Testis (tissue), 3 donors: ENCODE measurements around the gene HTR3B. TPM values are rescaled to one million over a fixed set of nuclear protein-coding genes. Genes with fewer than 3 reads are reported as not detected.

Experiments used
- DNase-seq: peaks from one replicate; pipeline ENCODE4 v3.0.0-alpha.2; 2019
- H3K27ac ChIP-seq, 2 donors: fragments of 200-600 bp; sonication (generic); one replicate each; pipeline ENCODE4 v1.5.1; 2019
- H3K27me3 ChIP-seq: fragments of 200-600 bp; sonication (generic); one replicate; pipeline ENCODE4 v1.5.1; 2019
- H3K36me3 ChIP-seq: fragments of 200-600 bp; sonication (generic); one replicate; pipeline ENCODE4 v1.5.1; 2017; ENCODE audit warnings: low read depth; ENCODE audit errors: missing control alignments
- H3K4me1 ChIP-seq: fragments of 200-600 bp; sonication (generic); one replicate; pipeline ENCODE4 v1.5.1; 2019
- H3K4me3 ChIP-seq, 2 donors: fragments of 200-600 bp; sonication (generic); one replicate each; pipeline ENCODE4 v1.5.1; 2017 to 2019
- H3K9me3 ChIP-seq: fragments of 200-600 bp; sonication (generic); one replicate; pipeline ENCODE4 v1.5.1; 2017
- CTCF ChIP-seq, 3 experiments: fragments of 450-650 bp in 2 of 3; fragments of 200-600 bp in 1 of 3; sonication (generic) in 1 of 3; IDR thresholded peaks; one replicate each; pipeline ENCODE4 v1.5.1; 2016 to 2019; ENCODE audit warnings: antibody characterized with exemption in 3 of 3, mild to moderate bottlenecking in 2 of 3, moderate library complexity in 1 of 3
- POLR2A ChIP-seq: fragments of 450-650 bp; IDR thresholded peaks from one replicate; pipeline ENCODE4 v1.6.1; 2017; ENCODE audit warnings: antibody characterized with exemption, mild to moderate bottlenecking, moderate library complexity
- WGBS, 2 donors: methylation state at CpG; one replicate each; pipeline ENCODE4 v1.1.5; 2018; 5-methylcytosine and 5-hydroxymethylcytosine counted together
- intact Hi-C: fragments of 100-400 bp; cut with DNase I; formaldehyde crosslinking; loops from one replicate; pipeline ENCODE4 v1.15.1; 2023; ENCODE audit warnings: low total_unique reads
- polyA plus RNA-seq: library from polyadenylated mRNA; stranded (reverse); fragments of 350-450 nt; fragmentation: Illumina TruSeq; extraction: RNeasy Lipid Tissue Mini Kit (QIAGEN cat#74804); gene quantifications from one replicate; pipeline ENCODE4 v1.2.3, GENCODE V29; 2014; ENCODE audit warnings: low read depth, low replicate concordance; ENCODE audit not compliant: insufficient read depth
- total RNA-seq, 2 donors: library from RNA; depleted of rRNA; stranded (reverse); fragments of >200 nt; gene quantifications; one replicate each; pipeline ENCODE4 v1.2.3, GENCODE V29; 2016

The HTR3B gene
- total and polyA plus RNA-seq, 3 donors from 2014 or later: 1.1 to 2.9 (median 1.7) TPM

- no peak overlapping the region for H3K27ac ChIP-seq
- H3K36me3 ChIP-seq: no peaks in the 10 kb centered on the region
- no peak overlapping the region for H3K4me3 ChIP-seq
- H3K9me3 ChIP-seq: no peaks in the 10 kb centered on the region
- TF ChIP-seq CTCF (IDR thresholded peaks at IDR 0.05): no peak
- TF ChIP-seq POLR2A: no peak
- intact Hi-C loops: no loop called here
- H3K27me3 ChIP-seq: no peaks in the 10 kb centered on the region
- DNase-seq: no peak
- 78 to 79% methylated on average over 5 of the region's 5 CpGs for WGBS, 2 donors
- H3K4me1 ChIP-seq: no peaks in the 10 kb centered on the region
Measured at GRCh38 chr11:113862435-113862834, 42.2 kb upstream of the HTR3B start.

- no peak overlapping the region for H3K27ac ChIP-seq
- no peaks in the 10 kb centered on the region for H3K9me3 ChIP-seq
- H3K4me3 ChIP-seq: no peak overlapping the region
- no peaks in the 10 kb centered on the region for H3K27me3 ChIP-seq
- H3K4me1 ChIP-seq: no peaks in the 10 kb centered on the region
- intact Hi-C loops: no loop called here
- WGBS, 2 donors: 97 to 99% methylated on average over 3 of the region's 3 CpGs
- no peak for DNase-seq
- no peaks in the 10 kb centered on the region for H3K36me3 ChIP-seq
- TF ChIP-seq CTCF (IDR thresholded peaks at IDR 0.05) (no peak), POLR2A (no peak)
Measured at GRCh38 chr11:113864410-113864809, 40.2 kb upstream of the HTR3B start.

- Histone ChIP-seq H3K36me3 (no peaks in the 10 kb centered on the region), H3K4me3 (no peak overlapping the region), H3K4me1 (no peaks in the 10 kb centered on the region), H3K9me3 (no peaks in the 10 kb centered on the region), H3K27me3 (no peaks in the 10 kb centered on the region), H3K27ac (no peak overlapping the region)
- WGBS, 2 donors: 93 to 96% methylated on average over 8 of the region's 8 CpGs
- TF ChIP-seq CTCF (IDR thresholded peaks at IDR 0.05) (no peak), POLR2A (no peak)
- intact Hi-C loops: no loop called here
- no peak for DNase-seq
Measured at GRCh38 chr11:113865873-113866272, 38.7 kb upstream of the HTR3B start.

GRCh38 chr11:113867843-113868503 lies 36.6 kb upstream of the HTR3B start:
- H3K9me3 ChIP-seq: no peaks in the 10 kb centered on the region
- peaks cover 6% of the 10 kb centered on the region for H3K4me1 ChIP-seq
- WGBS, 2 donors: 77 to 88% methylated on average over 3 of the region's 3 CpGs
- no peak overlapping the region for H3K27ac ChIP-seq
- TF ChIP-seq POLR2A (no peak), CTCF (IDR thresholded peaks at IDR 0.05) (no peak)
- H3K4me3 ChIP-seq: no peak overlapping the region
- no peak for DNase-seq
- H3K27me3 ChIP-seq: no peaks in the 10 kb centered on the region
- intact Hi-C loops: no loop called here
- H3K36me3 ChIP-seq: no peaks in the 10 kb centered on the region

GRCh38 chr11:113871336-113871735 lies 33.3 kb upstream of the HTR3B start:
- no peaks in the 10 kb centered on the region for H3K9me3 ChIP-seq
- intact Hi-C loops: no loop called here
- H3K27ac ChIP-seq: no peak overlapping the region
- no peak for DNase-seq
- WGBS, 2 donors: 72 to 77% methylated on average over 3 of the region's 3 CpGs
- TF ChIP-seq POLR2A: no peak
- no peak for TF ChIP-seq CTCF (IDR thresholded peaks at IDR 0.05)
- no peaks in the 10 kb centered on the region for H3K36me3 ChIP-seq
- no peak overlapping the region for H3K4me3 ChIP-seq
- peaks cover 11% of the 10 kb centered on the region for H3K4me1 ChIP-seq
- no peaks in the 10 kb centered on the region for H3K27me3 ChIP-seq
